Parathyroid adenoma (tissue), 2 donors: Measurements from ENCODE around the gene DNAJC1.

Experiments
- H2AFZ ChIP-seq: fragments of 300-600 bp; sonication (generic); one replicate; pipeline ENCODE4 v1.7.0; 2017; ENCODE audit warnings: antibody characterized with exemption, mild to moderate bottlenecking
- H3K27ac ChIP-seq: fragments of 300-600 bp; sonication (generic); one replicate; pipeline ENCODE4 v1.7.0; 2017
- H3K27me3 ChIP-seq: fragments of 300-600 bp; sonication (generic); one replicate; pipeline ENCODE4 v1.7.0; 2017; ENCODE audit warnings: low read length; ENCODE audit not compliant: control insufficient read depth, insufficient read depth
- H3K36me3 ChIP-seq: fragments of 300-600 bp; sonication (generic); one replicate; pipeline ENCODE4 v1.7.0; 2017; ENCODE audit warnings: low read length; ENCODE audit not compliant: control insufficient read depth, insufficient read depth
- H3K4me1 ChIP-seq: fragments of 300-600 bp; sonication (generic); one replicate; pipeline ENCODE4 v1.7.0; 2017; ENCODE audit warnings: control low read depth
- H3K4me2 ChIP-seq: fragments of 300-600 bp; sonication (generic); one replicate; pipeline ENCODE4 v1.7.0; 2017; ENCODE audit warnings: low read length
- H3K4me3 ChIP-seq: fragments of 300-600 bp; sonication (generic); one replicate; pipeline ENCODE4 v1.7.0; 2017; ENCODE audit warnings: low read depth, low read length
- H3K79me2 ChIP-seq: fragments of 300-600 bp; sonication (generic); one replicate; pipeline ENCODE4 v1.7.0; 2017; ENCODE audit warnings: control low read depth
- H3K9ac ChIP-seq: fragments of 300-600 bp; sonication (generic); one replicate; pipeline ENCODE4 v1.7.0; 2017; ENCODE audit warnings: mild to moderate bottlenecking
- H3K9me3 ChIP-seq: fragments of 300-600 bp; sonication (generic); one replicate; pipeline ENCODE4 v1.7.0; 2017; ENCODE audit warnings: low read length; ENCODE audit not compliant: control insufficient read depth
- CTCF ChIP-seq: fragments of 300-600 bp; sonication (generic); IDR thresholded peaks from one replicate; pipeline ENCODE4 v1.7.0; 2017; ENCODE audit warnings: antibody characterized with exemption, mild to moderate bottlenecking
- donor health status: primary hyperparathyroidism.

DNAJC1 gene

GRCh38 chr10:21919117-21919516 is 84.4 kb downstream of the DNAJC1 start:
- Histone ChIP-seq H3K4me1 (no peaks in the 10 kb centered on the region), H3K27ac (no peak overlapping the region), H3K9ac (no peak overlapping the region), H3K79me2 (no peaks in the 10 kb centered on the region), H3K4me3 (no peak overlapping the region), H3K27me3 (no peaks in the 10 kb centered on the region), H3K36me3 (no peaks in the 10 kb centered on the region), H3K4me2 (no peak overlapping the region), H2AFZ (no peak overlapping the region), H3K9me3 (no peaks in the 10 kb centered on the region)
- no peak for TF ChIP-seq CTCF

- H3K27ac ChIP-seq: no peak overlapping the region
- no peak overlapping the region for H3K4me2 ChIP-seq
- no peaks in the 10 kb centered on the region for H3K4me1 ChIP-seq
- H3K36me3 ChIP-seq: no peaks in the 10 kb centered on the region
- no peak overlapping the region for H2AFZ ChIP-seq
- no peak for TF ChIP-seq CTCF
- no peaks in the 10 kb centered on the region for H3K79me2 ChIP-seq
- H3K9me3 ChIP-seq: no peaks in the 10 kb centered on the region
- no peaks in the 10 kb centered on the region for H3K27me3 ChIP-seq
- H3K9ac ChIP-seq: no peak overlapping the region
- no peak overlapping the region for H3K4me3 ChIP-seq
These were observed 90.9 kb downstream of the DNAJC1 start for GRCh38 chr10:21912625-21913024.

- H3K9ac ChIP-seq: no peak overlapping the region
- no peaks in the 10 kb centered on the region for H3K79me2 ChIP-seq
- H3K4me1 ChIP-seq: no peaks in the 10 kb centered on the region
- no peak overlapping the region for H2AFZ ChIP-seq
- H3K36me3 ChIP-seq: no peaks in the 10 kb centered on the region
- H3K4me2 ChIP-seq: no peak overlapping the region
- no peaks in the 10 kb centered on the region for H3K27me3 ChIP-seq
- no peaks in the 10 kb centered on the region for H3K9me3 ChIP-seq
- no peak for TF ChIP-seq CTCF
- no peak overlapping the region for H3K4me3 ChIP-seq
- no peak overlapping the region for H3K27ac ChIP-seq
These were observed 92.7 kb downstream of the DNAJC1 start for GRCh38 chr10:21910798-21911197.

GRCh38 chr10:21907436-21907835 is 96.1 kb downstream of the DNAJC1 start:
- Histone ChIP-seq H3K4me3 (no peak overlapping the region), H3K79me2 (no peaks in the 10 kb centered on the region), H3K9ac (no peak overlapping the region), H3K9me3 (no peaks in the 10 kb centered on the region), H3K4me2 (no peak overlapping the region), H3K36me3 (no peaks in the 10 kb centered on the region), H2AFZ (no peak overlapping the region), H3K27ac (no peak overlapping the region), H3K27me3 (no peaks in the 10 kb centered on the region), H3K4me1 (no peaks in the 10 kb centered on the region)
- no peak for TF ChIP-seq CTCF

- H3K9me3 ChIP-seq: no peaks in the 10 kb centered on the region
- no peak overlapping the region for H2AFZ ChIP-seq
- H3K9ac ChIP-seq: no peak overlapping the region
- H3K79me2 ChIP-seq: no peaks in the 10 kb centered on the region
- H3K36me3 ChIP-seq: no peaks in the 10 kb centered on the region
- H3K4me1 ChIP-seq: no peaks in the 10 kb centered on the region
- H3K4me2 ChIP-seq: no peak overlapping the region
- no peaks in the 10 kb centered on the region for H3K27me3 ChIP-seq
- no peak overlapping the region for H3K4me3 ChIP-seq
- H3K27ac ChIP-seq: no peak overlapping the region
- TF ChIP-seq CTCF: no peak
These were observed 98.6 kb downstream of the DNAJC1 start for GRCh38 chr10:21904930-21905329.
